Caco-2 (cell line): Measurements from ENCODE around the gene WDR91. TPM values are rescaled to one million over a fixed set of nuclear protein-coding genes. Genes with fewer than 3 reads are reported as not detected.

ENCODE experiments used
- BruUV-seq: library from RNA; stranded (reverse); fragments of 400-500 nt; replicated peaks from 2 replicates; lab custom pipeline; 2021; lab: Mats Ljungman, UMichigan
- CTCF ChIA-PET: fragments of 300-600 bp; sonication (Branson Sonifier 250); formaldehyde crosslinking; loops from one replicate; lab custom pipeline; 2022; ENCODE audit warnings: antibody characterized with exemption; lab: Charles Lee
- POLR2A ChIA-PET: fragments of 300-600 bp; sonication (Branson Sonifier 250); formaldehyde crosslinking; loops from one replicate; lab custom pipeline; 2022; ENCODE audit warnings: antibody characterized with exemption; lab: Charles Lee
- DNase-seq, 2 experiments: peaks; one replicate each; pipeline versions ENCODE4 v3.0.0 to v3.0.0-alpha.2; 2020 to 2022
- H3K27me3 ChIP-seq: replicated peaks from 2 replicates; pipeline ENCODE4 v1.6.0; 2011; ENCODE audit warnings: low read length; ENCODE audit not compliant: control insufficient read depth, insufficient read depth
- H3K36me3 ChIP-seq: 2 replicates; pipeline ENCODE4 v1.5.1; 2011; ENCODE audit warnings: low read length; ENCODE audit not compliant: control insufficient read depth, insufficient read depth
- H3K4me1 ChIP-seq: fragments of 250-450 bp; sonication (Bioruptor Pico); 2 replicates; pipeline ENCODE4 v1.5.1; 2020; ENCODE audit warnings: mild to moderate bottlenecking
- H3K4me3 ChIP-seq: 2 replicates; pipeline ENCODE4 v1.5.1; 2011; ENCODE audit warnings: low read depth, mild to moderate bottlenecking, control low read depth, low read length
- H3K9me3 ChIP-seq: fragments of 250-450 bp; sonication (Bioruptor Pico); 2 replicates; pipeline ENCODE4 v1.5.1; 2020; ENCODE audit warnings: mild to moderate bottlenecking, moderate library complexity
- H3K27ac Mint-ChIP-seq: one replicate; pipeline ENCODE4 v1.8.0; 2022; ENCODE audit warnings: mixed read lengths; ENCODE audit not compliant: unreplicated experiment
- H3K27me3 Mint-ChIP-seq: one replicate; pipeline ENCODE4 v1.8.0; 2022; ENCODE audit warnings: mixed read lengths; ENCODE audit not compliant: insufficient read depth, unreplicated experiment
- H3K36me3 Mint-ChIP-seq: one replicate; pipeline ENCODE4 v1.8.0; 2022; ENCODE audit warnings: mild to moderate bottlenecking, mixed read lengths; ENCODE audit not compliant: insufficient read depth, unreplicated experiment
- H3K4me1 Mint-ChIP-seq: one replicate; pipeline ENCODE4 v1.8.0; 2022; ENCODE audit warnings: low read depth, mixed read lengths; ENCODE audit not compliant: unreplicated experiment
- H3K4me3 Mint-ChIP-seq: one replicate; pipeline ENCODE4 v1.8.0; 2022; ENCODE audit warnings: mild to moderate bottlenecking, moderate library complexity, mixed read lengths; ENCODE audit not compliant: unreplicated experiment
- H3K9me3 Mint-ChIP-seq: one replicate; pipeline ENCODE4 v1.8.0; 2022; ENCODE audit warnings: mixed read lengths; ENCODE audit not compliant: unreplicated experiment
- CTCF ChIP-seq, 2 experiments: fragments of 200-600 bp in 1 of 2; IDR thresholded peaks; 1 replicate in 1 of 2; 2 replicates in 1 of 2; pipeline versions ENCODE4 v1.5.1 to v1.8.0; 2011 to 2022; ENCODE audit warnings: antibody characterized with exemption in 1 of 2, control low read depth in 1 of 2, inconsistent platforms in 1 of 2, low read depth in 1 of 2, low read length in 1 of 2, mild to moderate bottlenecking in 1 of 2, moderate library complexity in 1 of 2; ENCODE audit not compliant: insufficient read depth in 1 of 2, severe bottlenecking in 1 of 2, unreplicated experiment in 1 of 2
- intact Hi-C: fragments of 100-400 bp; cut with micrococcal nuclease; formaldehyde crosslinking; loops from one replicate; pipeline ENCODE4 v1.10.0; 2022; ENCODE audit not compliant: unreplicated experiment
- total RNA-seq: library from RNA; stranded (reverse); gene quantifications from 2 replicates; pipeline ENCODE4 v1.2.3, GENCODE V29; 2022

WDR91 gene
- total RNA-seq, 1 experiment from 2014 or later: 12.6 TPM

GRCh38 chr7:135185471-135186260 lies 25.7 kb downstream of the WDR91 start:
- no peaks in the 10 kb centered on the region for H3K27me3 ChIP-seq
- Mint-ChIP-seq H3K9me3 (peaks cover 20% of the 10 kb centered on the region), H3K4me3 (no peak overlapping the region), H3K36me3 (peaks cover 21% of the 10 kb centered on the region), H3K27ac (no peak overlapping the region), H3K27me3 (no peaks in the 10 kb centered on the region), H3K4me1 (no peaks in the 10 kb centered on the region)
- H3K36me3 ChIP-seq: peaks cover 2% of the 10 kb centered on the region; the same call in 1 of the 2 replicates
- no peak for TF ChIP-seq CTCF (IDR thresholded peaks at IDR 0.05; ENCODE audit: insufficient read depth in 1 of 2, low read depth in 1 of 2, low read length in 1 of 2, severe bottlenecking in 1 of 2, unreplicated experiment in 1 of 2)
- CTCF ChIA-PET: no interaction called here
- no peak overlapping the region for H3K4me3 ChIP-seq
- H3K9me3 ChIP-seq: peaks cover 21% of the 10 kb centered on the region
- POLR2A ChIA-PET: no interaction called here
- no peak for DNase-seq
- H3K4me1 ChIP-seq: no peaks in the 10 kb centered on the region
- intact Hi-C loops: no loop called here
- no TSS peak for BruUV-seq

GRCh38 chr7:135184254-135184841 lies 27.0 kb downstream of the WDR91 start:
- H3K27me3 ChIP-seq: no peaks in the 10 kb centered on the region
- Mint-ChIP-seq H3K9me3 (peaks cover 20% of the 10 kb centered on the region), H3K4me1 (no peaks in the 10 kb centered on the region), H3K4me3 (no peak overlapping the region), H3K36me3 (peaks cover 21% of the 10 kb centered on the region), H3K27me3 (no peaks in the 10 kb centered on the region), H3K27ac (no peak overlapping the region)
- H3K4me1 ChIP-seq: no peaks in the 10 kb centered on the region
- no TSS peak for BruUV-seq
- DNase-seq: no peak
- CTCF ChIA-PET: interaction anchor here (0.6 kb wide), 1 partner anchor 673 kb away, joined by 3 read pairs; no protein-coding TSS in a partner anchor
- H3K9me3 ChIP-seq: peaks cover 34% of the 10 kb centered on the region
- POLR2A ChIA-PET: no interaction called here
- H3K4me3 ChIP-seq: no peak overlapping the region
- intact Hi-C loops: no loop called here
- TF ChIP-seq CTCF (IDR thresholded peaks at IDR 0.05; ENCODE audit: insufficient read depth in 1 of 2, low read depth in 1 of 2, low read length in 1 of 2, severe bottlenecking in 1 of 2, unreplicated experiment in 1 of 2): no peak
- peaks cover 1% of the 10 kb centered on the region; the same call in 1 of the 2 replicates for H3K36me3 ChIP-seq

GRCh38 chr7:135183478-135183877 lies 27.8 kb downstream of the WDR91 start:
- Histone ChIP-seq H3K9me3 (peaks cover 34% of the 10 kb centered on the region), H3K4me3 (no peak overlapping the region), H3K36me3 (no peaks in the 10 kb centered on the region; the same call in 1 of the 2 replicates), H3K27me3 (no peaks in the 10 kb centered on the region), H3K4me1 (no peaks in the 10 kb centered on the region)
- intact Hi-C loops: no loop called here
- H3K4me3 Mint-ChIP-seq: no peak overlapping the region
- ChIA-PET CTCF (no interaction called here), POLR2A (no interaction called here)
- H3K9me3 Mint-ChIP-seq: peaks cover 27% of the 10 kb centered on the region
- H3K36me3 Mint-ChIP-seq: peaks cover 21% of the 10 kb centered on the region
- no peak overlapping the region for H3K27ac Mint-ChIP-seq
- H3K27me3 Mint-ChIP-seq: no peaks in the 10 kb centered on the region
- DNase-seq: no peak
- no peaks in the 10 kb centered on the region for H3K4me1 Mint-ChIP-seq
- no peak for TF ChIP-seq CTCF (IDR thresholded peaks at IDR 0.05; ENCODE audit: insufficient read depth in 1 of 2, low read depth in 1 of 2, low read length in 1 of 2, severe bottlenecking in 1 of 2, unreplicated experiment in 1 of 2)
- BruUV-seq: no TSS peak
